ENCODE results near the gene LMX1B. TPM values are rescaled to one million over a fixed set of nuclear protein-coding genes. Genes with fewer than 3 reads are reported as not detected.

LMX1B gene
- total RNA-seq, 1 experiment from 2014 or later, result not detected

DNA sequence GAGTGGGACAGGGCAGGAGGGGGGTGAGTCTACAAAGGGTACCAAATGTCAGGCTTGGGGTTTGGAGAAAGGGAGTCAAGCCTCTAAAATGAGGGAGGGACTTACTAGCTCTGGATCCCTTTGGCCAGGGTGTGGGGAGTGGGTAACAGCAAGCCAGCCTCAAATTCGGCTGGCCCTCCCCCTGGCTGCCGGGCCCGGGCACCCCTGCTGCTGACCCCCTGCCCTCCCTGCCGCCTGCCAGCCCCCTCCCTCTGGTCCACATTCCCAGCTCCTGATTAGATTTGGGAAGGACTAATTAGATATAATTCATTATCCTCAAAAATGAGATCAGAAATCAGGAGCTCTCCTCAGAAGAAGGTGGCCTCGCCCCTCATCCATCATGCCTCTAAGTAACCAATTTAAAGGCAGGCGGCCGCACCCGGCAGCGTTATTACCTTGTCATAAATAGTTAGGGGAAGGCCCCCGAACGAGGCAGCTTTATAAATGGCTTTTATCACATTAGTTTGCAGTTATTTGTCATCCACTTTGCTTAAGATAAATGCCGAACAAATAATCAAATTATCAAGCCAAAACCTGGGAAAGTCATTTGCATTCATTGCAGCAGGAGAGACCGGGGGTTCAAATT is 44.6 kb downstream of the LMX1B start:
- DNase-seq (ENCODE audit: low read depth), result no peak

DNA sequence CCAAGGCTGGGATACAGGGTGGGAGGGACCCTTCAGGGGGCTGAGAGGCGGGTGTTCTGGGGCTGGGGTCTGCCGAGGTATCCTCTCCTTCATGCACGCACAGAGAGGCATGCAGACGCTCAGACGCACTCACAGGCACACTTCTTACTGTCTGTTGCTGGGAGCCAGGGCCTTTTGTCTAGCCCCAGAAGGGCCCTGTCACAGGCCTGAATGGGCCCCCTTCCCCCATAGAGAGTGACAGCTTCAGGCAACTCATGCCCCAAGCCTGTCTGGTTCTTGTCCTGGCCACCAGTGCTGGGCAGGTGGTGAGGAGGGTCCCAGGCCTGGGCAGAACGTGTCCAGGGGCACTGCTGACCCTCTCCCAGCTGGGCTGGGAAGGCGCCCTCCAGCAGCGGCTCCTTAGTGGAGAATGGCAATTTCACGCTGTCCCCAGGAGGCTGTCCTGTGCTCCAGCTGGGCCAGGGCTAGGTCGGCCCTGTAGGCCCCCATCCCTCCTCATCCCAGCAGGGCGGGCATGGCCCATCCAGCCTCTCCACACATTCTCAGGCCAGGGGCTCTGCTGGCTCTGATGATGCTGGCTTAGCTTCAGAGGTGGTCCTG is 45.3 kb downstream of the LMX1B start:
- no peak for DNase-seq (ENCODE audit: low read depth)

DNA sequence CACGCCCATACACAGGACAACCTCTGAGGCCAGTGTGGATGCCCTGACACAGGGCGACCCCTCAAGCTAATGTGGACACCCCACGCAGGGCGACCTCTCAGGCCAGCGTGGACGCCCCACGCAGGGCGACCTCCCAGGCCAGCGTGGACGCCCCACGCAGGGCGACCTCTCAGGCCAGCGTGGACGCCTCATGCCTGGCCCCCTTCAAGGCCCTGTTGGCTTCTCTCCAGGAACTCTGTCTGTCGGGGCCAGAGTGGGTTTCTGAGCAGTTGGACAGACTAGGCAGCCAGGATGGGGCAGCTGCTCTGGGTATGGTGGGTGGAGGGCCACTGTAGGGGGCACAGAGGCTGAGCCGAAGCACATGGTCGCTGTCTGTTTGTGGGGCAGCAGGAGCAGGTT is 47.4 kb downstream of the LMX1B start:
- DNase-seq (ENCODE audit: low read depth), result no peak

DNA sequence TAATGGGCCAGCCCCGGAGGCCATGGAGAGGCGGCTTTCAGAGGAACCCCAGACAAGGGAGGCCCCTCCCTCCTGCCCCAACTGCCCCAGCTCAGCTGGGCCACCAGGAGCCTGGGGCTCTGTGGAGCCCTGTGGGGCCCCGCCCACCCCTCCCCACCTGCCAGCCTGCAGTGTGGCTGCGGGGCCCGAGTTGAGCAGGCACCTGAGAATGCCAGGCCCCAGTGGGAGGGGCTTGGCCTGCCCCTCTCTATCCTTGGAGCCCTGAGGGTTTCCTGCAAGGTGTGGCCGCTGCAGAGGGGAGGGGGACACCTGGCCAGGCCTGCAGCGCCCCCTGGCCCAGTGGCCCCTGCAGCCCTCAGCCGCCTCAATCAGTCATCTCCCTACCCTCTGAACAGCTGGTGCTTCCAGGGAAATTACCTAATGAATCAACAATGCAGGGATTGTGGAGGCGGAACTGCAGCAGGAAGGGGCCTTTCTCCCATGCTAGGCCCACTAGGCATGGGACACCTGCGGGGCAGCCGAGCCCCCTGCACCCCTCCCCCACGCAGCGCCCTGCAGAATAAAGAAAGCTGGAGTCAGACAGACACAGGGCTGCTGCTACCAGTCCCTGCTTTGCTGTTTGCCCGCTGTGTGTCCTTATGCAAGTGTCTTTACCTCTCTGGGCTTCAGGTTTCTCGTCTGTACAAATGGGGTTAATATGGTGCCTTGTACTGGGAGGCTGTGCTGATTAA is 48.0 kb downstream of the LMX1B start:
- peak; percentile 10 for DNase-seq (ENCODE audit: low read depth)

DNA sequence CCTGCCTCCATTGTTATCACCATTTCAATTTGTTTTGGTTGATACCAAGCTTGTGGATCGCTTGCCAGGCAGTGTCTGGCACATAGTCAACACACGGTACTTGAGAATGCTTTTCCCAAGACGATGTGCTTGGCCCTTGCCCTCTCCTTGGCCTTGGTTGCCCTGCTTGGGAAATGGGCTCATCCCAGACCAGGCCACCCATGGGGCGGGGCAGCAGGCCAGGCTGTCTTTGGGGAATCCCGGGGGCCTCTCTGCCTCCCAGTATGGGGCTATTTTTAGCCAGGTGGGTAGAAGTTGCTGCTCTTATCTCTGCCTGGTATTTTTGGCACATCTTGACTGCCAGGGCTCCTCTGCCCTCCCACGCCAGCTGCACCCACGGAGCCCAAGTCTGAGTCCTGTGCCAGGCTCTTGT is 49.9 kb downstream of the LMX1B start:
- no peak for DNase-seq (ENCODE audit: low read depth)

DNA sequence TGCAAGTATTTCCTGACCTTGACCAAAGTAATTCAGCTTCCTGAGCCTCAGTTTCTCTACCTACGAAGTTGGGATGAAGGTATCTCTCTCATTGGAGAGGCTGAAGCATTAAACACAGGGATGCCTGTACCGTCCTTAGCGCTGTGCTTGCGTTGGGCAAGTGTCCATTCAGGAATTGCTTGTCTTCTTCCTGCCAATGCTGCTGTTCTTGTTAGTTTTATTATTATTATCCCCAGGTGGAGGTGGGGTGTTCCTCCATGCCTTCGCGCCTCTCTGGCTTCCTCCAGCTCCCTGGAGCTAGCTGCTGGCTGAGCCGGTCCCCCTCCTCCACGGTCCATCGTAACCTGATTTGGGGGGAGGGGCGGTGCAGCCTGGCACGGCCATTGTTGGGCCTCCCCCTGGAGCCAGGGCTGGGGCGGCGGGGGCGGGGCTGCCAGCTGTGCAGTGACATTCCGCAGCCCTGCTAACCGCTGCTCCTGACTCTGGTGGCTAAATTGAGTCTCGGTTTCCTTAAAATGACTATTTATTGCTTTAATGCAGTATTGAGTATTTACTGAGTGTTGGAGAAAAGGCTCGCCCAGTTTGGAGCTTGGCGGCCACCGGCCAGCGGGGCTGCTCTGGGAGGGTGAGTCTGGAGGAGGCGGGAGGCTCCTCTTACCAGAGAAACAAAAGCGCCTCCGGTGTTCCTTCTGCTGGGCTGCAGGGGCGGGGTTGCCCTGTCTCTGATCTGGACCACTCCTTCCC is 51.3 kb downstream of the LMX1B start:
- no peak for DNase-seq (ENCODE audit: low read depth)

DNA sequence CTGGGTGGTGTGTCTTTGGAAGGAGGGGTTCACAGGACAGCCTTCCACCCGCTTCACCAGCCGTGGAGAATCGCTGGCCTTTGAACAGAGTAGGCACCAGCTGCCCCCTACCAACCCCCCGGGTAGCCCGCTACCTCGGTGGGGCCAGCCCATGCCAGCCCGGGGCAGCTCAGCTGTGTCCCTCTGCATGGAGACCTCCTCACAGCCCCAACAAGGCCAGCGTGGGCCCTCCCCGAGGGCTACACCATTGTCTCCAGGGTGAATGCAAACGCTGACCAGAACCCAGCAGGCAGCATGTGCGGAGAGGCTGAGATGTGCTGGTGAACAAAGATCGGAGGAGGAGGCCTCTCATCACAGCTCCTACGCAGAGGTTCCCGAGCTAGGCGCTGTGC is 51.9 kb downstream of the LMX1B start:
- DNase-seq (ENCODE audit: low read depth), result no peak

DNA sequence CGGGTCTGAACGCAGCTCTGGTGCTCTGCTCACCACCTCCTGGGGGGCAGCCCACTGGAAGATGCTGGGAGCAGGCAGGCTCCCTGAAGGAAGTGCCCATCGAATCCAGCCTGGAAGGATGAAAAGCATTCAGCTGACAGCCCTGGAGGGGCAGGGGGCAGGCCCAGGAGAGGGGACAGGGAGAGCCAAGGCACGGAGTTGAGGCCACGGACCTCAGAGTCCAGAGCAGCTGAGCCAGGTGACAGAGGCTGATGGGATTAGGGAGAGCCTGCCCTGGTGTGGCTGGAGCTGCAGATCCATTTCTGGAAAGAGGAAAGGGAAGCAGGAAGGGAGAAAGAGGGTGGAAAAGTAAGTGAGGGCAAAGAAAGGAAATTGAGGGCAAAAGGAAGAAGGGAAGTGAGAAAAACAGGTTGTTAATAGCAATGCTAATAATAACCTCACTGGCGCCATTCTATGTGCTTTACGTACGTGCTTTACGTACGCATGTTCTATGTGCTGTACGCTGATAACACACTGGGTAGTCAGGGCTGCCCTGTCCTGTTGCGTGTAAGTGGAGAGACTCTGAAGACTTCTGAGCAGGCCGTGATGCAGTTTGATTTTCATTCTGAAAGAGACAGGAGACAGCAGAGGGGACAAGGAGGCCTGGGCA is 52.6 kb downstream of the LMX1B start:
- DNase-seq (ENCODE audit: low read depth), result no peak

DNA sequence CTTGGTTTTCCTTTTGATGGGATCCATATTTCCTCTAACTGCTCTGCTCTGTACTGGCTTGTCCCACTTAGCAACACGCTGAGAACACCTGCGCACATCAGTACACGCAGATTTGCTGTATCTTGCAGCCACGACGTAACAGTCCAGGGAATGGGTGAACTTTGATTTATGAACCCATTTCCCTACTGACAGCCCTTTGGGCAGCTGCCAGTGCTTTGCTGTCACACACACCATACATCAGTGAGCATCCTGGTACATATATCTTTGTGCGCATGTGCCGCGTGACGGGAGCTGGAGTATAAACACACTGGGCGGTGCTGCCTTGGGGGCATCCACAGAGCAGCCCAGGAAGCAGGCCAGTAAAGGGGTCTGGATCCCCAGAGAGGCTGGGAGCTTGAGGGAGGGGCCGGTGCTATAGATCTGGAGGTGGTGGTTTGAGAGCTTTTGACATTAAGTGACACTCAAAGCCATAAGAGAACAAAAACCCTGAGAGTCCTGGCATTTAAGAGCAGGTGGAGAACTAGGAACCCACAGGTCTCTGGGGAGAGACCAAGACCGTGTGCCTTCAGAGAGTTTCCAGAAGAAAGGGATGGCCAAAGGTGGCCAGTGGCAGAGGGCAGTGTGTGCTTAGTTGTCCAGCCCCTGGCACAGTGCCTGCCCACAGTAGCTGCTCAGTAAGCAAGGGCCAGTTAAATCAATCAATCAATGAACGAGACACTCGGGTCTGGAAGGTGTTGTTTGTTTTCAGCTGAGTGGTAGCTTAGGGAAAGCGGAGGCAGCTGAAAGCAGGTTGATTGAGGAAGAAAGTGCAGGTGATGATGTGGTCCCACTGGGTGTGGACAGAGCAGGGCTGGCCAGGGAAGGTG is 53.7 kb downstream of the LMX1B start:
- no peak for DNase-seq (ENCODE audit: low read depth)

DNA sequence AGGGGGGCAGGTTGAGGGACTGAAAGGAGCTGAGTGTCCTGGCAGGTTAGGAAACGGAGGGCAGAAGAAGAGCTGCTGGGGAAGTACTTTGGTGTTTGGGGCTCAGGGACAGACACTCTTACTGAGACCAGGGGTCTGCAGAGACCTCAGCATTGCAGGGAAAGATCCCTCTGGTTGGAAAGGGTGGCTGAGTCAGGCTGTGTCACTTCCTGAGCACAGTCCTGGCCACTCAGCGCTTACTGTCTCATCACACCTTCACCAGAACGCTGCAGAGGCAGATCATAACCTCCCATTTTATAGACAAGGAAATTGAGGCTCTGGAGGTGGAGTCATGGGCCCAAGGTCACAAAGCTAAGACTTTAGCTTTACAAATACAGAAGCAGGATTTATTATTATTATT is 54.3 kb downstream of the LMX1B start:
- no peak for DNase-seq (ENCODE audit: low read depth)

DNA sequence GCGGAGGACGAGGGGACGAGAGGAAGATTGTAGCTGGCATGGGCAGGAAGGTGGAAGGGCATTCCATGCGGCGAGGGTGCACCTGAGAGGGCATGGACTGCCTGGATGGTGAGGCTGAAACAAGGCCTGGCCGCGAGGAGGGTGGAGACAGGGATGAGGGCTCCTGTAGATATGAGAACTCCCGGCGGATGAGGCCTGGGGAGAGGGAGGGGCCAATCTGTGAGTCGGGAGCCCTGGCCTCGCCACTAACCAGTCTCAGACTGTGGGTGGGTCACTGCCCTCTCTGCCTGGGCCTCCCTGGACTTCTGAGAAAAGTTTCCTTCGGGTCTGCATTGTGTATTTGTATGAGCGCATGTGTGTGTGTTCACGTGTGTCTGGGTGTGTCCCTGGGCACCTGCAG is 55.4 kb downstream of the LMX1B start:
- no peak for DNase-seq (ENCODE audit: low read depth)

DNA sequence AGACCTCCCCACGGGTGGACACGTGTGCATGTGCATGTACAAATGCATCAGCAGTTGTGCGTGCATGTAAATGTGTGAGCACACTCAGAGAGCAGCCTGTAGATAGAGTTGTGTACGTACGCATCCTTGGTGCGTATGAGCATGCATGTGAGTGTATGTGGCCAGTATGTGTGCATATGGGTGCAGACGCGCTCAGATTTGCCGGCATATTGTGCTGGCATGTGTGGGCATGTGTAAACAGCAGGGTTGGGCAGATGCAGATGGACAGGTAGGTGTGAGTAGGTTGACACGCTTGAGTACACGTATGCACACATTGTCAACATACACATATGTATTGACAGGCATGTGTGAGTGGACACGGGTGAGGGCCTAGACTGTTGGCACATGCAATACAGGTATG is 56.5 kb downstream of the LMX1B start:
- no peak for DNase-seq (ENCODE audit: low read depth)

DNA sequence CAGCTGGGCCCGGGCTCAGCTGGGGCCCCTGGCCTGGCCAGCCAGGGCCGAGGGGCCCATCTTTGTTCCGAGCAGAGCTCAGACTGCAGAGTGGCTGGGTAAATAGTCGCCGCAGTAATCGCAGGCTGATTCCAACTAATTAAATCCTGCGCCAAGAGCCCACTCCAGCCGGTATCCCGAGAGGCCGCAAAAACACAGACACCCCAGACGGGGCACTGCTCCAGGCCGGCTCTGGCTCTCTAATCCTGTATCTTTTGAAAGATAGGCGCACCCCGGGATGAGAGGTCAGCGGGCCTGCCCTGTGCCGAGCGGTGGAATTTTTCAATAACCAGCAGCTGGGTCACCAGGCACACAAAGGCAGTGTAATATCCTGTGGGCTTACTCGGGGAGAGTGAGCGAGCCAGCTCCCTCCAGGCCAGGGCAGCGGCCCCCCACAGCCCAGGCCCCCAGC is 57.7 kb downstream of the LMX1B start:
- DNase-seq (ENCODE audit: low read depth), result no peak

DNA sequence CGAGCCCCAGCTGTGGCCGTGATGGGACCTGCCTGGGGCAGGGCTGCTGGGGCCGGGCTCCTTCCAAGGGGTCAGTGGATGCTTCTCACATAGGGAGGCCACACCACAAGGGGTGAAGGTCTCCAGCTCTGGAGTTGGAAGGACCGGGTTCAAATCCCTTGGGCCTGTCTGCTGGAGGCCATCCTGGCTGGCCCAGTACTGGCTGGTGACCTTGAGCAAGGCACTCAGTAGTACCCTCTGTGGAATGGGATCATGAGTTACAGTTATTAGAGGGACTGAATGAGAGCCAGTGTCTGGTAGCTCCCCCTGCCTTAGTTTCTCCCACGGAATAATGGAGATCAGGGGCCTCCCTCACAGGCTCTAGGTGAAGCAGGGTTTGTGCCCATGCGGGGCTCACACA is 58.3 kb downstream of the LMX1B start:
- DNase-seq (ENCODE audit: low read depth), result no peak

DNA sequence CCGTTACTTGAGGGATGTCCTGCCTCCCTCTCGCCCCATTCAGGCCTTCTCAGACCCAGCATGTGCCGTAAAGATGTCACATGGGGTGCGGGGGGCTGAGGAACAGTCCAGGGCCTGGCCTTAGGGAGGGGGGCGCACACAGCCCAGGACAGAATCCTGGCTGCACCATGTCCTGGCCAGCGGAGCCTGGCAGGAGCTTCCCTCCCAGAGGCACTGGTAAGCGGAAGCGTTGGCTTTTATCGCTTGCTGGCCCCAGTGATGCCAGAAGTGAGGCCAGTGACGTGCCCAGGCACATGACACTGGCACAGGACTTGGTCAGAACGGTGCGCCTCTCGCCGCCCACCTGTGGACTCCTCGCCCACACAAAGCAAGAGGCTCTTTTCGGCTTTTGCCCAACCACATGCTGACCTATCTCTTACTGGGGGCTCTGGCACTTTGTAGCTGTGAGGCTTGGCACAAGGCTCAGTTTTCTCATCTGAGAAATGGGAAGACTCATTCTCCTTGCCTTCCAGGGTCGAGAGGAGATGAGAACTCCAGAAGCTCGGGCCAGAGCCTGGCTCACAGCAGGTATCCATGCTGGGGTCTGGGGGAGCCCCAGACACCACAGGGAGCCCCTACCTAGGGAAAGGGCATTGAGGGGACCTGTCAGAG is 59.0 kb downstream of the LMX1B start:
- DNase-seq (ENCODE audit: low read depth), result no peak

DNA sequence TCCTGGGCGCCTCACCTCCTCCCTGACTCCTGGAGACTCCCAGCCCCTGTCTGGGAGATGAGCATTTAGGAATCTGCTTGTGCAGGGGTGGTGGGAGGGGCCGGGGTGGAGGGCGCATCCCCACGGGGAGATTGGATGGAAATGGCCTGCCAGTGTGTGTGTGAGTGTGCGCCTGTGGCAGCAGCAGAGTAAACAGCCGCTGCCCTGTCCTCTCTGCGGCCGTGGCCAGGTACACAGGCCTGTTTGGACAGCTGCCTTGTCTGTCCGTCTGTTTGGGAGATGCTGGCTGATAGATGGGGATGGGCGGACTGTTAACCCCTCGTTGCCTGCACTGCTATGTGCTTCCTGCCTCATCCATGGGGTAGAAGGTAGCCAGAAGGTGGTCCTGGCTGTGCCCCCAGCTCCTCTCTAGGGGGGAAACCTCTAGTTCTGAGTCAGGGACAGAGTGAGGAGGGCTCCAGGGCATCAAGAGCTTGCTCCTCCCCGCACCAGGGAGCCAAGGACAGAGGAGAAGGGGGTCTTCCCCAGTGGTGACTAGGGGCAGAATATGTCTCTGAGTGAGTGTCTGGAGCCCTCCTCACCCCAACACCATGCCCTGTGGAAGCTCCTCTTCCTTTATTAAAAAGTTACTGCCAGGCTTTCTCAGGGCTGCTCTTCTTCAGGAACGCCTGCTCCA is 60.1 kb downstream of the LMX1B start:
- DNase-seq (ENCODE audit: low read depth), result peak; percentile 53

DNA sequence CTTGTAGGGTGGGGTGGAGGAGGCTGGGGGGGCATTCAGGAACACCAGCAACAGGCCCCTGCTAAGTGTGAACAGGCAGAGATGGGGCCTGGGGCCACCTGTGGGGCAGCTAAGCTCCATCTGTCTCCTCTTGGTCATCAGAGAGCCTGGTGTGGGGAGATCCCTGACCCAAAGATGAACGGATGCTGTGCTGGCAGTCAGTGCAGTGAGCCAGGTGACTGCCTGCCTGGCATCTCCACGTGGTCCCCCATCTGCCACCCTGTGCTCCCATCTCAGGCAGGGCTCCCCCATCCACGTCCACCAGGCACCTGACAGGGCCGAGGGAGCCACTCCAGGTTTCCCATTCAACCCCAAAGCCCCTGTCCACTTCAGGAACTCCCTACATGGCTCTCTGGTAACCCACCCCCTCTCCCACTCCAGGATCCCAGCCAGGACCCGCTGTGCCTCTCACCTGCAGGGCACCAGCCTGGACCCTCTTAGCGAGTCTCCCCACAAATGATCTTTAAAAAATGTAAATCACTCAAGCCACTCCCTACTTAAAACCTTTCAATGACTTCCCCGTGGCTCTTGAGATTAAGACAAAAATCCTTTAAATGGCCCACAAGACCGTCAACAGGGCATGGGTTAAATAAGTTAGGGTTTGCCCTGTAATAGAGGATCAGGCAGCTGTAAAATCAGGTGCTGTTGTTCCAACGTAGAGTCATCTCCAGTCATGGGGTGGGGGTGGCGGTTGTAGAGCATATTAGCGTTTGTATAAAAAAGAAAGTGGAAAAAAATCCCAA is 60.8 kb downstream of the LMX1B start:
- DNase-seq (ENCODE audit: low read depth), result no peak

DNA sequence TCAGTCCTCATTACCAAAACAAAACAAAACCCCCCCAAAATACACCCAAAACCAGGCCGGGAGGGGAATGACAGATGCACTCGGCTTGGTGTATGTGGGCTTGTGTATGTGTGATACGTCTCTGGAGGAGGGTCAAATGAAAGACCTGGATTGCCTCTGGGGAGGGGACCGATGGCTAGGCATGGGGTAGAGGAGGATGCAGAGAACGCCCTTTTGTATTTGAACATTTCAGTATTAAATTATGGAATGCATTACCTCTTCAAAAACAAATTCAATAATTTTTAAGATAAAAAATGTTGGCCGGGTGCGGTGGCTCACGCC is 61.4 kb downstream of the LMX1B start:
- DNase-seq (ENCODE audit: low read depth), result no peak

DNA sequence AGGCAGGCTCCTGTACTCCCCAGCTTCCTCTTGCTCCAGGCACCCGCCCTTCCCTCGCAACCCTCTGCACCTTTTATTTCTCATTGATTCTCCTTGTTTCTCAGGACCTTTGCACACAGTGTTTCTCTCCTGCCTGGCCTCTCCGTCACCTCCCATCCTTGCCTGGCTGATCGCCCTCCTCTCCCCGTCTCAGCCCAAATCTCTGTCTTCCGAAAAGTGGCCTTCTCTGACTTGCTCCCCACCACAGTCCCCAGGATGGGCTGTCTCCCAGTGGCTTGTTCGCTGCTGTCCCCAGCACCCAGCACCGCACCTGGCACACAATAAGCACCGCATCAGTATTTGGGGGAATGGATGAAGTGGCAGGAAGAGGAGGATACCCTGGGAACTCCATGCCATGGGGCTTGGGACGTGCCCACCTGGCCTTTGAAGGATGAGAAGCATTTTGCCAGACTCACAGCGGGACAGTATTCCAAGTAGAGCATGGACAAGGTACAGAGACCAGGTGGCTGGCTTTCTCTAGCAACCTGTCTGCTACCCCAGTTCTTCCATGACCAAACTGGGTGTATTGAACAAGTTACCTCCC is 62.5 kb downstream of the LMX1B start:
- no peak for DNase-seq (ENCODE audit: low read depth)

Data from LHCN-M2 (cell line).